ENCODE data around the gene GUK1.

- TF ChIP-seq CTCF (IDR thresholded peaks at IDR 0.05) (no peak), EZH2 (IDR thresholded peaks at IDR 0.05; ENCODE audit: borderline replicate concordance, insufficient read depth, low read depth, low read length, poor library complexity, severe bottlenecking) (no peak)
Observed at GRCh38 chr1:228181645-228182034, 41.6 kb downstream of the GUK1 start.

Measured in B cell (primary cell).